ENCODE data around the gene AATK.
A peak's percentile ranks its signal among the peaks of the same experiment; 100 is the strongest.

AATK gene

DNA sequence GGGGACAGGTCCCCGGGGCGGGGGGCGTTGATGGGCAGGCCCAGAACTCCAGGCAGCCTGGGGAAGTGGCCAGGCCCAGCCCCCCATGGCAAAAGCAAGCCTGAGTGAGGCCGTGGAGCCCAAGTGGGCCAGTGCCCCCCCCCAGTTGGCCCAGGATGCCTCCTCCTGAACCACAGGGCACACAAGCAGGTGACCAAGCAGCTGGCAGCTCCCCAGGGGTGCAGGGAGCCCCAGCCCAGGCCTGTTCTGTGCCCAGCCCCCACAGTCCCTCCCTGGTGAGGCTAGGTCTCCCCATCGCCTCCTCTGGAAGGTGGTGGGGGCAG, 38.9 kb downstream of the AATK start:
- DNase-seq: no peak

DNA sequence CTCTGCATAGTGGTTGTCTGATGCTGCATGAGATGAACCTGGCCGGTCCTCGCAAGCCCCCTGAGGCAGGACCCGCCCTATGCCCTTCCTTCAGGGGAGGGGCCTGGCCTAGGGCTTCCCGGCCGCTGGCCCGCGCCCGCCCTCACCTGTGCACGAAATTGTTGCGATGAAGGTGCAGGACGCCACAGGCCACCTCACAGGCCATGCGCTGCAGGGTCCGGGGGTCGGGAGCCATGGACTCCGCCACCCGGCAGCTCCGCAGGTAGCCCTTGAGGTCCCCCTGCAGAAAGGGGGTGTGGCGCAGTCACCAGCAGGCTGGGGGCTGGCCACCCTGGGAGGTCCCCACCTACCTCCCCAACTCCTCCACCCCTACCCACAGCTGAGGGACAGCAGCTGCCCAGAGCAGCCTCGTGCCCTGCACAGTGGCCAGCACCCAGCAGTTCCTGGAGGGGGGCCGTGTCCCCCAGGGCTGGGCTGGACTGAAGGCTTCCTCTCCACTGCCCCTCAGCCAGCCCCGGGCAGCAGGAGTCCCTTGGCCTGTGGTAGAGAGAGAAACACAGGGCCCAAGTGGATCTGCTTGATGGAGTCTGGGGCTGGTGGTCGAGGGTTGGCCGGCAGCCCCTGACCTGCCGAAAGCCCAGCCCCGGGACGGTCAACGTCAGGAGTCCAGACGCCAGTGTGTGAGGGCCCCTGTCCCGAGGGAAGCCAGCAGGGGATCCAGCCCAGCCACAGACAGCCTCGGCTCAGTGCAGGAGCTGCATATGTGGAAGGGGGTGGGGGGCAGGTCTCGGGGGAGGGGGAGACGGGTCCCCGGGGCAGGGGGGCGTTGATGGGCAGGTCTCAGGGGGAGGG, 39.5 kb downstream of the AATK start:
- no peak for DNase-seq

DNA sequence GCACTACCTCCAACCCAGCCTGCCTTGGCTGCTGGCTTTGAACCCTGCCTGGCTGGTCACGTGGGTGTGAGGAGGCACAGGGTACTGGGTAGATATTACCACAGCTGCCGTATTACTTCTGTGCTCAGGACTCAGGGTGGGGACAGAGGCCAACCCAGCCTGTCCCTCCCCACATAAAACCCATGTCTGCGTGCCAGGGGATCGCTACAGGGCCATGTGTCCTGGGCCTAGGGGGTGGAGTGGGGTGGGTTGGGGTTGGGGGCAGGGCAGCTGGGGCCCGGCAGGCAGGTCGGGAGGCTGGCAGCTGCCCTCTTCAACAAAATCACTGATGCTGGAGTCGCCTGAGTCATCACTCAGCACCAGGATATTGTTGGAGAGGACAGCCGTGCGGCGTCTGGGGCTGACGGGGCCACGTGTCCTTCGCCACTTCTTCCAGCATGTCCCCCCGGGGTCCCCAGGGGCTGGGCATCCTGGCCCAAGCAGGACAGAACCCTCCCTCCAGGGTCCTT, 40.4 kb downstream of the AATK start:
- no peak for DNase-seq

DNA sequence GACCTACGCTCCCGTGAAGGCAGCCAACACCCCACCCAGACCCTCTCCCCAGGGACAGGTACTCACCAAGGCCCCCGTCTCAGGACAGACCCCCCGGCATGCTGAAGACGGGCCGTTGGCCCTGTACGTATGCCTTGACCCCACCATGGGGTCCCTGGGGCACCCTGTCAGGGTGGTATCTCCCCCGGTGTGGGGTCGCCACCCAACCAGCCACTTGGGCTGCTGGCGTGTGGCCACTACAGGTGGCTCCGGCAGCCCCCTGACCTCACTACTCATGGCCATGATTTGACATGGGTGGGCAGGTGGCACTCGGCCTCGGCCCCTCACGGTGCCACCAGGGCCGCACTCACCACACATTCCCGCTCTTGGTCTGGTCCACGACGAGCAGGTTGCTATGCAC, 41.6 kb downstream of the AATK start:
- no peak for DNase-seq

DNA sequence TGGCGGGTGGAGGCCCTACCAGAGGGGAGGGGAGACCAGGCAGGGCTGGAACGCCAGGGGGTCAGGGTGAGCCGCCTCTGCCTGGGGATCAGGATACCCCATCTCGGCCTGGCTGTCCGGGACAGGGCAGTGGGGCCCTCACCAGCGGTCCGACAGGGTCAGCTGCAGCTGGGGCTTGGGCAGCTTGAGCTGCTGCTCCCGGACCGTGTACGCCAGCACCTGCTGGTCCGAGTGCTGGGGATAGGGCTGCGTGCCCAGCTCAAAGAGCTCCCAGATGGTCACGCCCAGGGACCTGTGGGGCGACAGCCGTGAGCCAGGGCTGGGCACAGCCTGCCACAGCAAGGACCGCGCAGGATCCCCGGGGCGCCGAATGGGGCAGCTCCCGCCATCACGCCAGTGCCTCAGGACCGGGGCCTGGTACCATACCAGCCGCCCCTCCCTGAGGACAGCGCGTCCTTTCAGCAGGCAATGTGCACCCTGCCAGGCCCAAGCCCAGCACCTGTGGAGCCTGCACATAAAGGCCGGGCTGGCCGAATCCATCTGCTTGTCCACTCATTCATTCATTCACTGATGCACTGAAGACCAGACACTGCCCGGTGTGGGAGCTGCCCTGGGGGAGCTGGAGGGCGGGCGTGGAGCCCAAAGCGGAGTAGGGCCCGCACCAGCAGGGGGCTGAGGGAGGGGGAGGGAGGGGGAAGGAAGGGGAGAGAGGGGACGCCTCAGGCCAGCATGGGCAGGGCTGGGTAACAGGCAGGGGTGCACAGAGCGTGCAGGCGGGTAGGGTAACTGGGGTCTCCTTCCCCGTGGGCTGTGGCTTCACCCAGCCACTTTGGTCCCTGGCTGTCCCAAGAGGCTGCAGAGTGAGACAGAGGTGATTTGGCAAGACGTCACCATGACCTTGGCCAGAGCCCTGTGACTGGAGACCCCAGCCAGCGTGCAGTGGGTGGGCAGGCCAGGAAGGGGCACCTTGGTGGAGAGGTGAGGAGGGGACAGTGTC, 42.7 kb downstream of the AATK start:
- DNase-seq: no peak

DNA sequence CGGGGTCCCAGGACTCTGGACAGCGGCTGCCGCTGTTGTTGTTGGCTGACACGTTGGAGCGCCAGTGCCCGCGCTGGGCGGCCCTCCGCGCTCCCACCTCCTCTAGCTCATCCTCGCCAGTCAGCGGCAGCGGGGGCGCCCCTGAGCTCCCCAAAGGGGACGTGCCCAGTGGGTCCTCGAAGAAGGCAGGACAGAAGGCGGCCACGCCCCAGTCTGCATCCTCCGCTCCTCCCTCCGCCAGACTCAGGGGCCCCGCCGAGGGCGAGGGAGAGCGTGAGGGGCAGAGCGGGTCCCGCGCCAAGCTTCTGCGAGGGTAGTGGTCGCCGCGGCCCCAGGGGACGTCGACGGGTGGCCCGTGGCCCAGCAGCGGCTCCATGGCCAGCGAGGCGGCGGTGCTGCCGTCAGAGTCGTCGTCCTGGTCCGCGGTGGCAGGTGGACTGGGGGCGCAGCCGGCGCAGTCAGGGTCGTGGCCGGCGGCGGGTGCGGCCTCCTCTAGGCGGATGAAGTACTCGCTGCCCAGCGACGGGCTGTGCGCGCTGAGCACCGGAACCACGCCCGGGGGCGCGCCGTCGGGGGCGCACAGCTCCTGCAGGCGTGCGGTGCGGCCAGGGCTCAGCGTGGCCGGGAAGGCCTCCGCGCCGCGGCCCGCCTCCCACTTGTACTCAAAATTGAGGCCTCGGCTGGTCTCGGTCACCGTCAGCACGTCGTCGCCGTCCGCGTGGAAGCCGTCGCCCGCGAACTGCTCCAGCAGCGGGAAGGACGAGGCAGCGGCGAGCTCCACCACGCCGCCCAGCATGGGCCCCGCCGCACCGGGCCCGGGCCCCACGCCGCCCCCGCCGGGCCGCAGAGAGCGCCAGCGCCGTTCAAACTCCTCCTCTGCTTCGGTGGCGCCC, 43.9 kb downstream of the AATK start:
- DNase-seq: no peak

DNA sequence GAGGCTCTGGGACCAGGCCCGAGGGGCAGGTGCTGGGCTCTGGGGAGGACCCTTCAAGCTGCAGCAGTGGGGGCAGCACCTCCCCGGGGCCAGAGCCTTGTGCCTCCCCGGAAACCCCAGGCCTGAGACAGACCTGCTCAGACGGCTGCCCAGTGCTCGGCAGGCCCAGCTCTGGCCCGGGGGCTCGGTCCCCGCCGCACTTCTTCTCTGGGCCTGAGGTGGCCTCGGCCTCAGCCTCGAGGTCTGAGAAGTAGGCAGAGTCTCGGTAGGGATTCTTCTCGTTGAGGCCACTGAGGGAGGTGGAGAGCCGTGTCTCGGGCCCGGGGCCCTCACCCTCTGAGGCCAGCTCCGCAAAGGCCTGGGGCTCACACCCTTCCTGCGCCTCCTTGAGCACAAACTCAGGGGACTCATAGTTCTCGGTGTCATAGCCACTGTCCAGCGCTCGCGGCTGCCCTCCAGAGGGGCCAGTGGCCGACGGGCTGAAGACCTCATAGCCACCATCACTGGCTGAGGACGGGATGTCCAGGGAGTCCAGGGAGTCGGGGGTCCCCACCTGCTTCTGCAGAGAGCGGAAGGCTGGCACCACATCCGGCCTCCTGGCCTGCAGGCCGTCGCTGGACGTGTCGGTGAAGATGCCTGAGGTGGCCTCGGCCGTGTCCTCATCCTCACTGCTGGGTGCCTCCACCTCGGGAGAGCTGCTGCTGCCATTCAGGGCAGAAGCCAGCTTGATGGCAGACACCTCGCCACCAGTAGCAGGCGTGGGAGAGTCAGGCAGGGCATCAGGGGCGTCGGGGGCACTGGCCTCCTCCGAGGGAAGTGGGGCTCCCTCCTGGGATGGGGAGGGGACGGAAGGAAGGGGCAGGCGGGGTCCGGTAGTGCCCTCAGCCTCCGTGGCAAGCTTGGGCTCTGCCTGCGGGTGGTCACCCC, 45.1 kb downstream of the AATK start:
- no peak for DNase-seq

DNA sequence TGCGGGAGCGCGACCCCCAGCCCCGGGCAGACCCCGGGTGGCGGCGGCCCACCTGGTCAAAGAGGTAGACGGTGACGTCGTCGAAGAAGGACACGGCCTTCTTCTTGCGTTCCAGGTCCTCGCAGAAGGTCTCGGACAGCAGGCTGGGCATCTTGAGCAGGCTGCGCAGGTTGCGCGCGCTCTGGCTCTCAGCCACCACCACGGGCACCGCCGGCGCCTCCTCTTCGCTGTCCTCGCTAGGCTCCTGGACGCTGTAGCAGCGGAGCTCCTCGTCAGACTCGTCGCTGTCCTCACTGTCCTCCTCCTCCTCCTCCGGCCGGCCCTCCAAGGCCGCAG, 45.9 kb downstream of the AATK start:
- DNase-seq: no peak

DNA sequence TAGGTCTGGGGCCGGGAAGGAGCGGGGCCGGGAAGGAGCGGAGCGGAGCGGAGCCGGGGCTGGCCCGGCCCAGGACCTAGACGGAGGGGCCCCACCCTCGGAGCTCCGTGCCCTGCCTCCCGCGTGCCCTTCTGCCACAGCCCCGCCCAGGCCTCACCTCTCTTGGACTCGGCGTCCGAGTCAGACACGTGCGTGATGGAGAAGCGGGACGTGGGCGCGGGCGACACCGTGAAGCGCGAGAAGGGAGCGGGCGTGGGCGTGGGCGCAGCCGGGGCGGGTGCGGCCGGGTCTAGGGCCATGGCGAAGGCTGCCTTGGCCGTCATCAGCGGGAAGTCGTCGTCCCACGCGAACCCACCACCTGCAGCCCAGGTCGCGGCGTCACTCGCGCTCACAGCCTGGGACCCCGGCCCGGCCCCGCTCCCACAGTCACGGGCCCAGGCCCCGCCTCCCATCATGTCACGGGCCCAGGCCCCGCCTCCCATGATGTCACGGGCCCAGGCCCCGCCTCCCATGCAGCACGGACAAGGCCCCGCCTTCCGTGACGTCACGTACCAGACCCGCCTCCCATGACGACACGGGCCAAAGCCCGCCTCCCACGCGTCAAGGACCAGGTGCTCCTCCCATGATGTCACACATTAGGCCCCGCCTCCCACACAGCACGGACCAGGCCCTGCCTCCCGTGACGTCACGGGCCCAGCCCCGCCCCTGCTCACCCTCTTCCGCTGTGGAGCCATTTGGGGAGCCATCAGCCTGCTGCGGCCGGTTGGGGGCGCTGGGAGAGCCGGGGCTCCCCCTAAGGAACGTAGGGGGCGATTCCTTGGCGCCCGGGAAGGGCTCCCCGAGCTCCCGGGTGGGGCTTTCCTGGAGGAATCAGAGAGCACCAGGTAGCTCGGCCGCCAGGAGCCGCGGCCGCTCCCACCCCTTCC, 46.5 kb downstream of the AATK start:
- DNase-seq: peak; percentile 96

DNA sequence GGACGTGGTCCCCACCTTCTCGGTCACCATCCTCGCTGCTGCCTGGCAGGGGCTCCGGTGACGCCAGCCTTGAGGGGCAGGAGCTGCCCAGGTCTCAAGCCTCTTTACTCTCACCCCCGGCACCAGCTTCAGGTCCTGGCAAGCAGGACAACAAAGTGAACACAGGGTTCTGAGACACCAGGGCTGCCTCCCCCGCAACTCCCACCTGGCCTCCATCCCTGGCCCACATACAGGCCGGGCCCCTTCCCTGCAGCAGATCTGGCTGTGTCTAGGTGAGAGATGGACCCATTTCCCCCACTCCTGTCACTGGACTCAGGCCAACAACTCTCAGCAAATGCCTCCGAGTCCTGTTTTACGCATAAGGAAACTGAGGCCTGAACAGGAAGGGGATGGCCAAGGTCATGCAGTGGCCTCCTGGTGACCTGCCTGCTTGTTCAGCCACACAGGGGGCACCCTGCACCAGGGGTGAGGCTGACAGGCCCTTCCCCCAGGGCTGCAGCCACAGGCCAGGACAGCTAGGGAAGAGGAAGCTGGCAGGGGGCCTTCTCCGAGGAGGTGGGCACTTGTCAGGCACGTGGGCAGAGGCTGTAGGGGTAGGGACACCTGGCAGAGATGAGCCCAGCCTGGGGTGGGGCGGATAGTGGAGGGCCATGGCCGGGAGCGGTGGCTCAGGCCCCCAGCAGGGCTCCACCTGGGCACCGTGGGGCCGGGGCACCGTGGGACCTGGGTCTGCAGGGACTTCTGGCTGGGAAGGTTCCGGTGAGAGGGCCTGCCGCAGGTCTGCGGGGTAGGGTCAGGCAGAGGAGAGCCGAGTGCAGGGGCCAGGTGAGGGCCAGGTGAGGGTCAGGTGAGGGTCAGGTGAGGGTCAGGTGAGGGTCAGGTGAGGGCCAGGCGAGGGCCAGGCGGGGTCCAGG, 47.5 kb downstream of the AATK start:
- no peak for DNase-seq

DNA sequence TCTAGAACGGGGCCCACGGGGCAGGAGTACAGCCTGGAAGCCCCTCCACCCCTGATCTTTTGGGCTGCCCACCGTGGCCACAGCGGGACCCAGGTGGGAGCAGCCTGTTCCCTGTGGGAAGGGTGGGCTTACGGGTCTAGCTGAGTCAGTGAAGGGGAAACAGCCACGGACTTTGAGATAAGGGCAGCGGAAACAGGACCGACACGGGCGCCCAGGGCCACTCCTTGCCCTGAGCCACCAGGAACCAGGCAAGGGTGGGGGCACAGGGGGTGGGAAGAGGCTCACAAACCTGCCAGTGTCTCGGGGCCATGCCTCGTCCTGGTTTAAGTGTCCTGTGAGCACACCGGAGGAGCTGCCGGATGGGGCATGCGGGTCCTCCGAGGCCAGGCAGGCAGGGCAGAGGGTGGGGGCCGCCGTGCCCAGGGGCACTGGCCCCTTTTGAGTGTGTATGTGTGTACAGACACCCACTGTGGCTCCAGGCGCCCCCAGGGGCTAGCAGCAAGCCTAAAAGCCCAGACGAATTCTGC, 48.3 kb downstream of the AATK start:
- DNase-seq: no peak

DNA sequence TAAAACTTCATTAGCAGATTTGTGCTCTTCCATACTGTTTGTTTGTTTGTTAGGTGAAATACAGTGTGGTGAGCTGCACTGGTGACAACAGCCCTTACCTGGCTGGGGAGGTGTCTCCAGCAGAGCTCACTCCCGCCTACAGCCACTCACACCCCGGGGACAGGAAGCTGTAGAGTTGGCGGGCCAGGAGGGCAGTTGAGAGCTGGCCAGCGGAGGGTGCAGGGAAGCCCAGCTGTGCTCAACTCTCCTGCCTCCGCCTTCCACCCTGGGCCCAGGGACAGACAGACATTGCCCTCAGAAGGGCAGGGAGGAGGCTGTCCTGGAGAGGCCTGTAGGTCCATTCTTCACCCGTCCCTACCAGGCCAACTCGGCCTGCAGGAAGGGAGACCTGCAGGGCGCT, 49.3 kb downstream of the AATK start:
- no peak for DNase-seq

DNA sequence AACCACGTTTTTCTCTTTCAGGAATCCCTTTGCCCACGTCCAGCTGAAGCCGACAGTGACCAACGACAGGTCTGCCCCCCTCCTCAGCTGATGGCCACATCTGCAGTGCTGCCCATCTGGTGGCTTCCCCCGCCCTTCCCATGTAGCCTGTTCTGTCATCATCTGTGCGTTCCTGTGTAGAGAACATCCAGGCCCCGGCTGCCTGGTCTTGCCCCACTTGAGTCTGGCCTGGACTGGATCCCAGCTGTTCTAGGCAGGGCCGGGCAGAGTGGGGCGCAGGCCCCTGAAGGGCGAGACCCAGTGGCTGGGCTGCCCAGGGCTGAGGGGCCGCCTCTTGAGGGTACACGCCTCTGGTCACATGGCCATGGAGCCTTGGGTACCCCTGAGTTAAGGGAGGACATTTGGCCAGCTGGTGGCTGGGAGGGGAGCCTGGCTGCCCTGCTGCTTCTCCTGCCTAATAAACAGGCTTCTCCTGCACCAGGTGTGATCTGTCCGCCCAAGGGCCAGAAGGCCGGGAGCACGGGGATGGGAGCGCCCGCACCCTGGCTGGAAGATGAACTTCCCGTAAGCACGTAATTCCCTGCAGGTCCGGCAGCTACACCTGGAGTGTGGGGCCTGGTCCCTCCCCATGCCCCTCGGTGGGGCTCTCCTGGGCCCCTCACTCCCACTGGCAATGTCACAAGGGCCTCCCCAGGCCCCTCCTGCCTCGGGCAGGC, 50.1 kb downstream of the AATK start:
- no peak for DNase-seq

DNA sequence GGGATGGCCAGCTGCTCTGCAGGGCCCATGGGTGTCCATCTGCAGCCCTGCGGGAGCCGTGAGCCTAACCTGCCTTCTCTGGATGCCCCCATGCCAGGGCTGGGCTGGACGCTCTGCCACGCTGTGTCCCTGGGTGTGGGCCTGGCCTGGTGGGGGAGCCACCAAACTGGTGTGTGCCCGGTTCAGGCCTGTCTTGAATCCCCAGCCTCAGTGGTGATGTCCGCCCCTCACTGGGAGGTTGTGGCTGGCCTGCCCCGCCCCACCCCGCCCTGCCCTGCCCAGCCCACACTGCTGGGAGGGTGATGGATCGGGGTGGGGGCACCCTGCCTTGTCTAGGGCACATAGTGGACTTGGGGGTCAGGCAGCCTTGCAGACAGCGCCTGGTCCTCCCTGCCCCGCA, 50.8 kb downstream of the AATK start:
- DNase-seq: no peak

DNA sequence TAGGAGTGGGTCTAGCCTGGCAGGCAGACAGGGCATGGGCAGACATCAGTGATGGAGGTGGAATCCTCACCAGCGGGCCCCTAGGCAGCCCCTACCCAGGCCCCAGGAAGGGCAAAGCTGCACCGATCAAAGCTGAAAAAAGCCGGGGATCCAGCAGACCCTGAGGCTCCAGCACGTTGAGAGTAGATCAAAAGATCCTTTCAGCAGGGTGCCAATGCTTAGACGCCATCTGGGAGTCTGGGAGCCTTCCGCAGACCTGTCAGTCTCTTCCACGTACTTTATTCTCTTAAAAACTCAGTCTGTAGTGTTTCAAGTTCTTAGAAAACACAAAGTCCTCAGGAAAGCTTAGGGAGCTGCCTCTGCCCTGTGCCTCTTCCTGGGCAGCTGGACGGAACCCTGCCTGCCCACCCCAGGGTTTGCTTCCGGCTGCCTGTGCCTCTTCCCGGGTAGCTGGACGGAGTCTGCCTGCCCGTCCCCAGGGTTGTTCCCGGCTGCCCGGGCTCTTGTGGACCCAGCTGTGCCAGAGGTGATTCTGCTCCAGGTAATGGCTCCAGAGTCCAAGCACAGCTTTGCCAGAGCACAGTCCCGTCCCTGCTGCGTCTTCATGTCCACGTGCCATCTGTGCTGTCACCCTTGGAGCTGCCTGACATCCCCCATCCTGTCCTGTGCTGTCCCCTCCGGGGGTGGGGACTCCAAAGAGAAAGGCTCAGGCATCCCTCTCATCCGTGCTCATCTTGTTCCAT, 51.5 kb downstream of the AATK start:
- DNase-seq: no peak

DNA sequence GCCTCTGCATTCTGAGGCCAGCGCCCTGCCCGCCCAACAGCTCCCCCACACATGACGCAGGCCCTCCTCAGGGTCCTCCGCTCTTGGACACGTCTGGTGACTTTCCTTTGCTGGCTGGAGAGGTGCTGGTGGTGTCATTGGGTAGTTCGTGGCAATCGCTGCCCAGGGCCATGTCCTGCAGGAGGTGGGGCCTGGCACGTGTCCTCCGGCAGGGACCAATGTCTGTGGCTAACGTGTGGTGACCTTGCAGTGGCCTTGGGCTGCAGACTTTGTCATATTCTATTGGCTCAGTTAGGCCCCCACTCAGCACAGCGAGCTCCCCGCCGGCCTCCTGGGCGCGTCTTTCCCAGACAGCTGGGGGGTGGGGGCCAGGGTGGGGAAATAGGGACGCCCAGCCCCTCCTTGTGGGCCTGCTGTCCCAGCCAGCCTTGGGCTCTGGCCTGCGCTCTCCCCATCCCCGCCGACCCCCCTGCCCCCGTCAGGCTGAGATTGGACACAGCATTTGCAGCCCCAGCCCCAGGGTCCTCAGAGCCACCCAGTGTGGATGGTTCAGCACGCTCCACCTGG, 52.8 kb downstream of the AATK start:
- no peak for DNase-seq

DNA sequence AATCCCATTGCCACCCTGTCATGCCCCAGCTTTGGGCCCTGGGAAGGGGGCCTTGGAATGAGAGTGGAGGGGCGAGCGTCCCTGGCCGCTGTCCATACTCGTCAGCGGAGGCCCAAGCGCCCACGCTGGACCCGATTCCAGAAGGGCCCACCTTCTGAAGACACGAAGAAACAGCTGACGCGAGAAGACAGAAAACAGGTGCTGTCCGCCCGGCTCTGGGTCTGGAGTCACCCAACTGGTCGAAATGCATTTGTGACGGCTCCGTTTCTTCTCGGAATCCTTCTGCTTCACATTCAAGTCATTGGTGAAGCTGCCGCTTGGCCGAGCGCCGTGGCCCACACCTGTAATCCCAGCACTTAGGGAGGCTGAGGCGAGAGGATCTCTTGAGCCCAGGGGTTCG, 53.6 kb downstream of the AATK start:
- no peak for DNase-seq

All from islet precursor cell (in vitro differentiated cells).